Measurements from ENCODE around the gene MCTP1. TPM values are rescaled to one million over a fixed set of nuclear protein-coding genes. Genes with fewer than 3 reads are reported as not detected.

MCTP1 gene
- total RNA-seq, 1 donor from 2014 or later, result 1.9 TPM

DNA sequence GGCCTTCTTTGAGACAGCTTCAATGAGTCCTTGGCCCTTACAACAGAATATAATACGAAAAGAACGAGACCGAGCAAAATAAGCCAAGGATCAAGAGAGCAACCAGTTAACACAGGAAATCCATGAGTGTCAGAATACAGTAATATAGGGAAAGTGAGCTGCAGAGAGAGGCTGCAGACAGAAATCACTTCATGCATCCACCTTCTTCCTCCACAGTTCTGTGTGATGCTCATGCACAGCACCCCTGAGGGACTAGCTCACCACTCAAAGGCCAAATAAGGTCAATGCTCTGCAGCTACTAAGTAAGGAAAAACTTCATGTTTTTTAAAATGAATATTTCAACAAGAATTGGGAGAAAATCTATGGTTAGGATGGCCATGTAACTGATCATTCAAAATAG is 257.1 kb downstream of the MCTP1 start:
- H3K27ac Mint-ChIP-seq, result no peak overlapping the region
- ATAC-seq (ENCODE audit: low read depth), result no peak

DNA sequence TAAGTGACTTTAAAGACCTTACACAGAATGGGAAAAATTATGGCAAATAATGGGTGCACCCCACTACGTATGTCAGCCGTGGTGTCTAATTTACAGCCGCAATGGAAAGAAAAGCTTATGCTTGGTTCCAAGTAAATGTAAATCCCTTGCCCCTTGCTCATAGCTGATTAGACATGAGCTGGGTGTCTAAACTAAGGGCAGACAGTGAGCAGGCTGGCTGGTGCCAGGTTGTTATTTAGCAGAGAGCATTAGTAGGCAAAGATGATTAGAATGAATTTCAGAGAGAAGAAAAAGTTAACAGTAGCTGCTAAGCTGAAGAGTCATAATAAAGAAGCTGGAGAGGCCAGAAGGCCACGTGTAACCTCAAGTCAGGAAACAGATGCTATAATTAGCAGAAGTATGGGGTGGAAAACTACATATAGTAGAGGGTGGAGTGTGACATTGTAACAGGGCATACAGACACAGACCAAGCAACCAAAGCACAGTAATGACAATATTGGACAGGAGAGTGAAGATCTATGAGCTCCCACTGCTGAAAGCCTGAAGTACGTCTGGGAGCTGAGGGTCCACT is 257.7 kb downstream of the MCTP1 start:
- Mint-ChIP-seq H3K36me3 (ENCODE audit: low read depth) (no peaks in the 10 kb centered on the region), H3K9me3 (peaks cover 4% of the 10 kb centered on the region), H3K4me3 (no peak overlapping the region), H3K27me3 (no peaks in the 10 kb centered on the region), H3K27ac (no peak overlapping the region), H3K4me1 (peaks cover 8% of the 10 kb centered on the region)
- CTCF ChIA-PET, result no interaction called here
- DNase-seq (no peak), ATAC-seq (ENCODE audit: low read depth) (no peak)
- POLR2A ChIA-PET, result no interaction called here
- TF ChIP-seq, protein P1, sequence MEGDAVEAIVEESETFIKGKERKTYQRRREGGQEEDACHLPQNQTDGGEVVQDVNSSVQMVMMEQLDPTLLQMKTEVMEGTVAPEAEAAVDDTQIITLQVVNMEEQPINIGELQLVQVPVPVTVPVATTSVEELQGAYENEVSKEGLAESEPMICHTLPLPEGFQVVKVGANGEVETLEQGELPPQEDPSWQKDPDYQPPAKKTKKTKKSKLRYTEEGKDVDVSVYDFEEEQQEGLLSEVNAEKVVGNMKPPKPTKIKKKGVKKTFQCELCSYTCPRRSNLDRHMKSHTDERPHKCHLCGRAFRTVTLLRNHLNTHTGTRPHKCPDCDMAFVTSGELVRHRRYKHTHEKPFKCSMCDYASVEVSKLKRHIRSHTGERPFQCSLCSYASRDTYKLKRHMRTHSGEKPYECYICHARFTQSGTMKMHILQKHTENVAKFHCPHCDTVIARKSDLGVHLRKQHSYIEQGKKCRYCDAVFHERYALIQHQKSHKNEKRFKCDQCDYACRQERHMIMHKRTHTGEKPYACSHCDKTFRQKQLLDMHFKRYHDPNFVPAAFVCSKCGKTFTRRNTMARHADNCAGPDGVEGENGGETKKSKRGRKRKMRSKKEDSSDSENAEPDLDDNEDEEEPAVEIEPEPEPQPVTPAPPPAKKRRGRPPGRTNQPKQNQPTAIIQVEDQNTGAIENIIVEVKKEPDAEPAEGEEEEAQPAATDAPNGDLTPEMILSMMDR (IDR thresholded peaks at IDR 0.05), result no peak
- intact Hi-C loops (cut with micrococcal nuclease), result no loop called here

More for the DNA sequence above, 257.1 kb downstream of the MCTP1 start:
- H3K4me3 Mint-ChIP-seq, result no peak overlapping the region
- intact Hi-C loops (cut with micrococcal nuclease), result no loop called here
- TF ChIP-seq, protein P1 (IDR thresholded peaks at IDR 0.05), result no peak
- no peak for DNase-seq
- no peaks in the 10 kb centered on the region for H3K36me3 Mint-ChIP-seq (ENCODE audit: low read depth)
- peaks cover 8% of the 10 kb centered on the region for H3K9me3 Mint-ChIP-seq
- no peaks in the 10 kb centered on the region for H3K27me3 Mint-ChIP-seq
- CTCF ChIA-PET, result no interaction called here
- POLR2A ChIA-PET, result no interaction called here
- peaks cover 8% of the 10 kb centered on the region for H3K4me1 Mint-ChIP-seq

DNA sequence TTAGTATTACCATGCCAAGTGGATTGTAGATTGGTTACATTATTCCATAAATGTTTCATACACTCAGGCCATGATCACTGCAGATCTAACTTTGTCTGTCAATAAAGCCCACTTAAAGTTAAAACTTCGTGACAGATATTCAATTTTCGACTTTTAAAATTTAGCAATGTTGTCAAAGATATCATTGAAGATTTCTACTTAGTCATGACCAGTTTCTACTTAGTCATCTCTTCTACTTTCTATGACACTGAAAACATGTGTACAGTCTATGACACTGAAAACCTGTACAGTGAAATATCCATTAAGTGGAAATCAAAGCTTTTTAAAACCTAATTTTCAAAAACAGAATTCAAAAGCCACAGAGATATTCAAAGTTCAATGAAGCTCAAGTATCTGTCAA is 258.2 kb downstream of the MCTP1 start:
- Mint-ChIP-seq H3K4me3 (no peak overlapping the region), H3K27ac (no peak overlapping the region), H3K36me3 (ENCODE audit: low read depth) (no peaks in the 10 kb centered on the region), H3K27me3 (no peaks in the 10 kb centered on the region), H3K4me1 (peaks cover 8% of the 10 kb centered on the region), H3K9me3 (peaks cover 3% of the 10 kb centered on the region)
- TF ChIP-seq, protein P1 (IDR thresholded peaks at IDR 0.05), result no peak
- intact Hi-C loops (cut with micrococcal nuclease), result no loop called here
- CTCF ChIA-PET, result no interaction called here
- DNase-seq, result no peak
- no peak for ATAC-seq (ENCODE audit: low read depth)
- POLR2A ChIA-PET, result no interaction called here

DNA sequence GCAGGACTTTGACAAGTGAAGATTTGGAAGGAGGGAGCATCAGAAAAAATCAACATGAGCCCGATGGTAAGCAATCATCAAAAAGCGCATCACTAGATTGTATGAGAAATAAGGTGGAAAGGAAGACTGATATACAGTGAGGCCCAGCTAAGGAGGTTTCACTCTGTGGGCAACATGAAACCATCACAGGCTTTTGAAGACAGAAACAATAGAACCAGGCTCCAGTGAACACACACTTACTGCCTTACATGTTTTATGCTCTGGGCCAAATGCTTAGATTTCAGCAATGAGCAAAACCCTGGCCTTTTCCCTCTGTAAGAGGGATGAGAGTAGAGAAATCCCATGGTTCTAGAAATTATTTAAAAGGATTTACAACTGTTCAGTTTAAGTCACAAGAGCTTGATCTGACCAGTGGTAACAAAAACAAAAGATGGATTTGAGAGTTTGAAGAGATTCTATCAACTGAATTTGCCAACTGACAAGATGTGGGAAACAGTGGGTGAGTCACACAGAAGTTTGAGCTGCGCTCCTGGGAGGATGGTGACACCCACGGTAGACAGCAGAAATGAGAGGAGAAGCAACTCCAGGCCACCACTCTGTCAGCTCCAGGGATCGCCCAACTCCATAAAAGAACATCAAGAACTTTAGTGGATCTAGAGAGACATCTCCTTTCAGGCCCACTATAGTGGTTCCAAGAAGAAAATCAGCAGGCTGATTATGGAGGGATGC is 261.8 kb downstream of the MCTP1 start:
- peaks cover 8% of the 10 kb centered on the region for H3K4me1 Mint-ChIP-seq
- H3K4me3 Mint-ChIP-seq, result no peak overlapping the region
- no peaks in the 10 kb centered on the region for H3K9me3 Mint-ChIP-seq
- CTCF ChIA-PET, result no interaction called here
- no peak overlapping the region for H3K27ac Mint-ChIP-seq
- ATAC-seq (ENCODE audit: low read depth) (no peak), DNase-seq (no peak)
- H3K36me3 Mint-ChIP-seq (ENCODE audit: low read depth), result no peaks in the 10 kb centered on the region
- TF ChIP-seq, protein P1 (IDR thresholded peaks at IDR 0.05), result no peak
- no peaks in the 10 kb centered on the region for H3K27me3 Mint-ChIP-seq
- intact Hi-C loops (cut with micrococcal nuclease), result no loop called here
- POLR2A ChIA-PET, result no interaction called here

DNA sequence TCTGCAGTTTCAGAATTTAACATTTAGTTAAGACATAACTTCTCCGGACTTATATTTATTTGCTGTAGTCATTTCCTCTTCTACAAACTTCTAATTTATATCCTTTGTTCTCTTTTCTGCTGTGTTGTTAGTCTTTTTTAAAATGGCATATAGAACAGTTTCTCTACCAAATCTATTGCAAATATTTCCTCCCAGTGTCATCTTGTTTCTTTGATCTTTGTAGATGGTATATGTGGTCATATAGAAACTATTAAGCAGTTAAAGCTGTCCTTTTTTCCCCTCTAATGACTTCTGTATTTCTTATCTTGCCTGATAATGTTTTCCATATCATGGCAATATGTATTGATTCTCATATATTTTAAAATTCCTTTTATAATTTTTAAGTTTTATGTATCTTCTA is 264.5 kb downstream of the MCTP1 start:
- H3K36me3 Mint-ChIP-seq (ENCODE audit: low read depth), result no peaks in the 10 kb centered on the region

More for the DNA sequence above, 264.5 kb downstream of the MCTP1 start:
- DNase-seq (no peak), ATAC-seq (ENCODE audit: low read depth) (no peak)
- H3K27me3 Mint-ChIP-seq, result no peaks in the 10 kb centered on the region
- ChIA-PET POLR2A (no interaction called here), CTCF (no interaction called here)
- H3K9me3 Mint-ChIP-seq, result no peaks in the 10 kb centered on the region
- no peak overlapping the region for H3K4me3 Mint-ChIP-seq
- intact Hi-C loops (cut with micrococcal nuclease), result no loop called here
- H3K4me1 Mint-ChIP-seq, result no peaks in the 10 kb centered on the region
- TF ChIP-seq, protein P1 (IDR thresholded peaks at IDR 0.05), result no peak
- no peak overlapping the region for H3K27ac Mint-ChIP-seq

Measured in activated B cell treated with CpG ODN at 0.5 μM for 24 hours (primary cell).